Left ventricle myocardium inferior (tissue), 1 donor: Measurements from ENCODE around the gene BST2. TPM values are rescaled to one million over a fixed set of nuclear protein-coding genes. Genes with fewer than 3 reads are reported as not detected.
A peak's percentile ranks its signal among the peaks of the same experiment; 100 is the strongest.

Experiments
- DNase-seq: peaks from one replicate; pipeline ENCODE4 v3.0.0-alpha.2; 2020
- H3K27ac ChIP-seq: fragments of 200-600 bp; replicated peaks from 2 replicates; pipeline ENCODE4 v1.8.0; 2021
- H3K27me3 ChIP-seq: fragments of 200-600 bp; 2 replicates; pipeline ENCODE4 v1.8.0; 2021; ENCODE audit warnings: low read depth
- H3K36me3 ChIP-seq: fragments of 200-600 bp; 2 replicates; pipeline ENCODE4 v1.8.0; 2021
- H3K4me1 ChIP-seq: fragments of 200-600 bp; 2 replicates; pipeline ENCODE4 v1.8.0; 2021
- H3K4me3 ChIP-seq: fragments of 200-600 bp; 2 replicates; pipeline ENCODE4 v1.8.0; 2021; ENCODE audit warnings: mild to moderate bottlenecking, moderate library complexity
- H3K9me3 ChIP-seq: fragments of 200-600 bp; replicated peaks from 2 replicates; pipeline ENCODE4 v1.8.0; 2021
- intact Hi-C: fragments of 100-400 bp; cut with micrococcal nuclease; formaldehyde crosslinking; loops from one replicate; pipeline ENCODE4 v1.11.0; 2022
- long read RNA-seq: library from polyadenylated mRNA; unstranded; transcript quantifications from one replicate; pipeline ENCODE4 v2.0.0, GENCODE V29; 2021
- total RNA-seq: library from RNA; stranded (reverse); fragmentation: NEBNext Ultra II Directional; extraction: Animal tissue kit (Norgen Biotek cat#: 25700); gene quantifications from one replicate; pipeline ENCODE4 v1.2.1, GENCODE V29; 2021
- TF ChIP-seq, protein P1 (sequence below): fragments of 200-600 bp; IDR thresholded peaks from 2 replicates; pipeline ENCODE4 v1.8.0; 2021; ENCODE audit warnings: antibody characterized with exemption, mild to moderate bottlenecking, borderline replicate concordance
- donor health status: DM: no; HTN: yes; CAD: no; lungs with severe emphysema.

BST2 gene, protein sequence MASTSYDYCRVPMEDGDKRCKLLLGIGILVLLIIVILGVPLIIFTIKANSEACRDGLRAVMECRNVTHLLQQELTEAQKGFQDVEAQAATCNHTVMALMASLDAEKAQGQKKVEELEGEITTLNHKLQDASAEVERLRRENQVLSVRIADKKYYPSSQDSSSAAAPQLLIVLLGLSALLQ
- 42.2 TPM for total RNA-seq
- long read RNA-seq, transcript BST2-201 (5 exons, 1,019 nt) = major isoform, 37 of 41 reads
- long read RNA-seq, partial matches to known transcripts = 0 of 41 reads
- long read RNA-seq, other reads (novel, unspliced or antisense) = 4 of 41 reads

DNA sequence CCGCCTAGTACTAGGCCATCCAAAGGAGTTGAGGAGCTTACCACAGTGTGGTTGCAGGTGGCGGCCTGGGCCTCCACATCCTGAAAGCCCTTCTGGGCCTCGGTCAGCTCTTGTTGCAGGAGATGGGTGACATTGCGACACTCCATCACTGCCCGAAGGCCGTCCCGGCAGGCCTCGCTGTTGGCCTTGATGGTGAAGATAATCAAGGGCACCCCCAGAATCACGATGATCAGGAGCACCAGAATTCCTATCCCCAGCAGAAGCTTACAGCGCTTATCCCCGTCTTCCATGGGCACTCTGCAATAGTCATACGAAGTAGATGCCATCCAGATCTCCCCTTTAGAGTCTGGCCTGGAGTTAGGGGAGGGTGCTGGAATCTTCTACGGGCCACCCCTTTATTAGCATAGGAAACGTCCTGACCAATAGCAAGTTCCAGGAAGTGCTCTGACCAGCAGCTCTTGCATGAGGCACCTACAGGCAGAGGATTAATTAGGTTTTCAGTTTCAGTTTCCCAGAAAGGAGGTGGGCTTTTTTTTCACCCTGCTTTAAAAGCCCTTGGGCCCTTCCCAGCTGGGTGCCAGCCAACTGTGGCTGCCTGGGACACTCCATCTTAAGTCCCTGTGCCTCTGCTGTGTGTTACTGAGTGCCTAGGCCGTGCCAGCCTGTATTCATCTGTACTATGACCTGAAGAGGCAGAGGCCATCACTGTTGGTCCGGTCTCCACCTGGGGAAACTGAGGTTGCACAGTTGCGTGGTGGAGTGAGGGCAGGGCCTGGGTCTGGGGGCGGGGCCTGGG is at the start of gene BST2:
BST2 (minus strand) TSS at position 381 of the 796 bp plus-strand sequence; CDS start at position 326, 55 bp downstream.
- Histone ChIP-seq H3K9me3 (no peaks in the 10 kb centered on the region), H3K4me3 (peak within 1 kb of the TSS; percentile 71), H3K4me1 (peaks cover 28% of the 10 kb centered on the region), H3K27ac (peak within 1 kb of the TSS; percentile 89), H3K27me3 (peaks cover 25% of the 10 kb centered on the region), H3K36me3 (no peaks in the 10 kb centered on the region)
- TF ChIP-seq, protein P1, sequence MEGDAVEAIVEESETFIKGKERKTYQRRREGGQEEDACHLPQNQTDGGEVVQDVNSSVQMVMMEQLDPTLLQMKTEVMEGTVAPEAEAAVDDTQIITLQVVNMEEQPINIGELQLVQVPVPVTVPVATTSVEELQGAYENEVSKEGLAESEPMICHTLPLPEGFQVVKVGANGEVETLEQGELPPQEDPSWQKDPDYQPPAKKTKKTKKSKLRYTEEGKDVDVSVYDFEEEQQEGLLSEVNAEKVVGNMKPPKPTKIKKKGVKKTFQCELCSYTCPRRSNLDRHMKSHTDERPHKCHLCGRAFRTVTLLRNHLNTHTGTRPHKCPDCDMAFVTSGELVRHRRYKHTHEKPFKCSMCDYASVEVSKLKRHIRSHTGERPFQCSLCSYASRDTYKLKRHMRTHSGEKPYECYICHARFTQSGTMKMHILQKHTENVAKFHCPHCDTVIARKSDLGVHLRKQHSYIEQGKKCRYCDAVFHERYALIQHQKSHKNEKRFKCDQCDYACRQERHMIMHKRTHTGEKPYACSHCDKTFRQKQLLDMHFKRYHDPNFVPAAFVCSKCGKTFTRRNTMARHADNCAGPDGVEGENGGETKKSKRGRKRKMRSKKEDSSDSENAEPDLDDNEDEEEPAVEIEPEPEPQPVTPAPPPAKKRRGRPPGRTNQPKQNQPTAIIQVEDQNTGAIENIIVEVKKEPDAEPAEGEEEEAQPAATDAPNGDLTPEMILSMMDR = no peak
- DNase-seq = peak; percentile 46
- intact Hi-C loops = no loop called here

DNA sequence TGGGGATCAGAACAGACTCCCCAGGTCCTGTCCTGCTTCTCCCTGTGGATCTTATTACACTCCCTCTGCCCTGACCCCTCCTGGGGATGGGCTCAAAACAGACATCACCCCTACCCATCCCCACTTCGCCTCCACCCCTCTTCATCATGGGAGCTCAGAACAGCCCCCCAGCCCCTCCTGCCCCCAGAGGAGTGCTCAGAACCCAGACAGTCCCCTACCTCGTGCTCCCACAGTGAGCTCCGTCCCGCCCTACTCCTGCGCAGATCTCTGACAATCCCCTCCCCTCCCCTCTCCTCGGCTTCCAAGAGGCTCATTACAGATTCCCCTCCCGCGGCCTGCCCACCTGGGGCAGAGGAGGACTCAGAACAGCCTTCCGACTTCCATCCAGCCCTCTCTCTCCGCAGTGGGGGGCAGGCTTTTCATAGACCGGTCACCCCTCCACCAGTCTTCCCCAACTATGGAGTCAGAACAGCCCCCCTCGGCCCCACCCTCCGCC is 49.2 kb upstream of the BST2 start:
- Histone ChIP-seq H3K4me3 (no peak overlapping the region), H3K27me3 (peaks cover 96% of the 10 kb centered on the region), H3K4me1 (peaks cover 6% of the 10 kb centered on the region), H3K27ac (no peak overlapping the region), H3K9me3 (no peaks in the 10 kb centered on the region), H3K36me3 (no peaks in the 10 kb centered on the region)
- intact Hi-C loops = no loop called here
- TF ChIP-seq, protein P1 = no peak
- no peak for DNase-seq

DNA sequence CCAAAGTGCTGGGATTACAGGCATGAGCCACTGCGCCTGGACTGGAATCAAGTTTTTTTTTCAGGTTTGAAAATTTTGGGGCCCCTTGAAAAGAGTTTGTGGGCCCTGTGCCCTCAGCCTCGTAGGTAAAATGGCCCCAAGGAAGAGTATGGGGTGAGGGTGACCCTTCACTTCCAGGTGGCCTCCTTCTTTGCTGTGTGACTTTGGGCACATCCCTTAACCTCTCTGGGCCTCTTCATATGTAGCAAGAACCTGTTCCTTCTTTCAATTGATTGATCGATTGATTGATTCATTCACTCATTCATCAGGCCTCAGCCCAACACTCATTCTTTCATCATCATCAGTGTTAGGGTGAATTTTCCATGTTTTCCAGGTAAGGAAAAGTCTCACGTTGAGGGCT is 46.4 kb upstream of the BST2 start:
- no peak for DNase-seq
- Histone ChIP-seq H3K4me1 (peaks cover 14% of the 10 kb centered on the region), H3K4me3 (no peak overlapping the region), H3K27ac (no peak overlapping the region), H3K36me3 (no peaks in the 10 kb centered on the region), H3K27me3 (peaks cover 81% of the 10 kb centered on the region), H3K9me3 (no peaks in the 10 kb centered on the region)
- intact Hi-C loops = no loop called here
- TF ChIP-seq, protein P1 = no peak

DNA sequence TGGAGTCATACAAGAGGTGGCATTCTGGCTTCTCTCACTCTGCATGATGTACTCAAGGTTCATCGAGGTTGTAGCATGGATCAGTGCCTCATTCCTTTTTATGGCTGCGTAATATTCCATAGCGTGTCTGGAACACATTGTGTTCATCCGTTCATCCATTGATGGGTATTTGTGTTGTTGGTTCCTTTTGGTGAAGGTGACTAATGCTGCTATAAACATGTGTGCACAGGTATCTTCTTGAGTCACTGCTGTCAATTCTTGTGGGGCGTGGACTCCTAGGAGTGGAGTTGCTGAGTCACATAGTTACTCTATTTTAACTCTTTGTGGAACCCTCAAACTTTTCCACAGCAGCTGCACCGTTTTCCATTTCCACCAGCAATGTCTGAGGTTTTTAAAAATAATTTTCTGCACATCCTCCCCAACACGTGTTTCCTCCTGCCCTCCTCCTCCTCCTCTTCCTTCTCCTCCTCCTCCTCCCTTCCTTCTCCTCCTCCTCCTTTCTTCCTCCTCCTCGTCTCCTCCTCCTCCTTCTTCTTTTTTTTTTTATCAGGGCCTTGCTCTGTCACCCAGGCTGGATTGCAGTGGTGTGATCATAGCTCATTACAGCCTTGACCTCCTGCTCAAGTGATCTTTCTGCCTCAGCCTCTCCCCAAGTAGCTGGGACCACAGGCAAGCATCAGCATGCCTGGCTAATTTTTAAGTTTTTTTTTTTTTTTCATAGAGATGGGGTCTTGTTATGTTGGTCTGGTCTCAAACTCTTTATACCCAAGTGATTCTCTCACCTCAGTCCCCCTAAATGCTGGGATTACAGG is 45.0 kb upstream of the BST2 start:
- no peak for DNase-seq
- no peak overlapping the region for H3K4me3 ChIP-seq
- TF ChIP-seq, protein P1 = no peak
- peaks cover 9% of the 10 kb centered on the region for H3K4me1 ChIP-seq
- H3K27me3 ChIP-seq = peaks cover 67% of the 10 kb centered on the region
- H3K36me3 ChIP-seq = no peaks in the 10 kb centered on the region
- intact Hi-C loops = no loop called here
- H3K9me3 ChIP-seq = no peaks in the 10 kb centered on the region
- no peak overlapping the region for H3K27ac ChIP-seq
